Measurements from ENCODE around the gene PPEF2. TPM values are rescaled to one million over a fixed set of nuclear protein-coding genes. Genes with fewer than 3 reads are reported as not detected.

The PPEF2 gene
- total and polyA plus RNA-seq, 4 donors = 0.17 TPM; not detected in 3

GRCh38 chr4:75904076-75904475 lies 1.8 kb upstream of the PPEF2 start:
- no peak overlapping the region for H3K27ac ChIP-seq (ENCODE audit: low read depth in 1 of 2, low read length in 2 of 2)
- no peaks in the 10 kb centered on the region for H3K36me3 ChIP-seq (ENCODE audit: control insufficient read depth in 4 of 4, insufficient read depth in 3 of 4, low read depth in 1 of 4, low read length in 3 of 4)
- no peaks in the 10 kb centered on the region for H3K9me3 ChIP-seq (ENCODE audit: control insufficient read depth in 4 of 4, low read length in 3 of 4)
- H3K4me3 ChIP-seq (ENCODE audit: low read depth in 1 of 3, low read length in 3 of 3) = no peak overlapping the region
- no peaks in the 10 kb centered on the region for H3K4me1 ChIP-seq (ENCODE audit: control insufficient read depth in 4 of 4, insufficient read depth in 4 of 4, low read length in 3 of 4)
- no peak for DNase-seq (ENCODE audit: low spot score)
- no peaks in the 10 kb centered on the region for H3K27me3 ChIP-seq (ENCODE audit: control insufficient read depth in 4 of 4, insufficient read depth in 4 of 4, low read length in 3 of 4)
- TF ChIP-seq RXRA (IDR thresholded peaks at IDR 0.05) (no peak), NR2F2 (IDR thresholded peaks at IDR 0.05) (no peak), YY1 (IDR thresholded peaks at IDR 0.05) (no peak)
- TF ChIP-seq, protein P1, sequence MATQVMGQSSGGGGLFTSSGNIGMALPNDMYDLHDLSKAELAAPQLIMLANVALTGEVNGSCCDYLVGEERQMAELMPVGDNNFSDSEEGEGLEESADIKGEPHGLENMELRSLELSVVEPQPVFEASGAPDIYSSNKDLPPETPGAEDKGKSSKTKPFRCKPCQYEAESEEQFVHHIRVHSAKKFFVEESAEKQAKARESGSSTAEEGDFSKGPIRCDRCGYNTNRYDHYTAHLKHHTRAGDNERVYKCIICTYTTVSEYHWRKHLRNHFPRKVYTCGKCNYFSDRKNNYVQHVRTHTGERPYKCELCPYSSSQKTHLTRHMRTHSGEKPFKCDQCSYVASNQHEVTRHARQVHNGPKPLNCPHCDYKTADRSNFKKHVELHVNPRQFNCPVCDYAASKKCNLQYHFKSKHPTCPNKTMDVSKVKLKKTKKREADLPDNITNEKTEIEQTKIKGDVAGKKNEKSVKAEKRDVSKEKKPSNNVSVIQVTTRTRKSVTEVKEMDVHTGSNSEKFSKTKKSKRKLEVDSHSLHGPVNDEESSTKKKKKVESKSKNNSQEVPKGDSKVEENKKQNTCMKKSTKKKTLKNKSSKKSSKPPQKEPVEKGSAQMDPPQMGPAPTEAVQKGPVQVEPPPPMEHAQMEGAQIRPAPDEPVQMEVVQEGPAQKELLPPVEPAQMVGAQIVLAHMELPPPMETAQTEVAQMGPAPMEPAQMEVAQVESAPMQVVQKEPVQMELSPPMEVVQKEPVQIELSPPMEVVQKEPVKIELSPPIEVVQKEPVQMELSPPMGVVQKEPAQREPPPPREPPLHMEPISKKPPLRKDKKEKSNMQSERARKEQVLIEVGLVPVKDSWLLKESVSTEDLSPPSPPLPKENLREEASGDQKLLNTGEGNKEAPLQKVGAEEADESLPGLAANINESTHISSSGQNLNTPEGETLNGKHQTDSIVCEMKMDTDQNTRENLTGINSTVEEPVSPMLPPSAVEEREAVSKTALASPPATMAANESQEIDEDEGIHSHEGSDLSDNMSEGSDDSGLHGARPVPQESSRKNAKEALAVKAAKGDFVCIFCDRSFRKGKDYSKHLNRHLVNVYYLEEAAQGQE (IDR thresholded peaks at IDR 0.05) = no peak
- TF ChIP-seq, protein P2, sequence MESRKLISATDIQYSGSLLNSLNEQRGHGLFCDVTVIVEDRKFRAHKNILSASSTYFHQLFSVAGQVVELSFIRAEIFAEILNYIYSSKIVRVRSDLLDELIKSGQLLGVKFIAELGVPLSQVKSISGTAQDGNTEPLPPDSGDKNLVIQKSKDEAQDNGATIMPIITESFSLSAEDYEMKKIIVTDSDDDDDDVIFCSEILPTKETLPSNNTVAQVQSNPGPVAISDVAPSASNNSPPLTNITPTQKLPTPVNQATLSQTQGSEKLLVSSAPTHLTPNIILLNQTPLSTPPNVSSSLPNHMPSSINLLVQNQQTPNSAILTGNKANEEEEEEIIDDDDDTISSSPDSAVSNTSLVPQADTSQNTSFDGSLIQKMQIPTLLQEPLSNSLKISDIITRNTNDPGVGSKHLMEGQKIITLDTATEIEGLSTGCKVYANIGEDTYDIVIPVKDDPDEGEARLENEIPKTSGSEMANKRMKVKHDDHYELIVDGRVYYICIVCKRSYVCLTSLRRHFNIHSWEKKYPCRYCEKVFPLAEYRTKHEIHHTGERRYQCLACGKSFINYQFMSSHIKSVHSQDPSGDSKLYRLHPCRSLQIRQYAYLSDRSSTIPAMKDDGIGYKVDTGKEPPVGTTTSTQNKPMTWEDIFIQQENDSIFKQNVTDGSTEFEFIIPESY (IDR thresholded peaks at IDR 0.05) = no peak
- TF ChIP-seq, protein P3, sequence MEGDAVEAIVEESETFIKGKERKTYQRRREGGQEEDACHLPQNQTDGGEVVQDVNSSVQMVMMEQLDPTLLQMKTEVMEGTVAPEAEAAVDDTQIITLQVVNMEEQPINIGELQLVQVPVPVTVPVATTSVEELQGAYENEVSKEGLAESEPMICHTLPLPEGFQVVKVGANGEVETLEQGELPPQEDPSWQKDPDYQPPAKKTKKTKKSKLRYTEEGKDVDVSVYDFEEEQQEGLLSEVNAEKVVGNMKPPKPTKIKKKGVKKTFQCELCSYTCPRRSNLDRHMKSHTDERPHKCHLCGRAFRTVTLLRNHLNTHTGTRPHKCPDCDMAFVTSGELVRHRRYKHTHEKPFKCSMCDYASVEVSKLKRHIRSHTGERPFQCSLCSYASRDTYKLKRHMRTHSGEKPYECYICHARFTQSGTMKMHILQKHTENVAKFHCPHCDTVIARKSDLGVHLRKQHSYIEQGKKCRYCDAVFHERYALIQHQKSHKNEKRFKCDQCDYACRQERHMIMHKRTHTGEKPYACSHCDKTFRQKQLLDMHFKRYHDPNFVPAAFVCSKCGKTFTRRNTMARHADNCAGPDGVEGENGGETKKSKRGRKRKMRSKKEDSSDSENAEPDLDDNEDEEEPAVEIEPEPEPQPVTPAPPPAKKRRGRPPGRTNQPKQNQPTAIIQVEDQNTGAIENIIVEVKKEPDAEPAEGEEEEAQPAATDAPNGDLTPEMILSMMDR (IDR thresholded peaks at IDR 0.05; ENCODE audit: low read depth, low read length, missing input control) = no peak
- WGBS = 77% methylated on average over 5 of the region's 5 CpGs
- no peak overlapping the region for H3K9ac ChIP-seq (ENCODE audit: low read depth in 1 of 2, low read length in 2 of 2)

GRCh38 chr4:75898536-75898935 lies 3.7 kb downstream of the PPEF2 start:
- H3K27ac ChIP-seq (ENCODE audit: low read depth in 1 of 2, low read length in 2 of 2) = no peak overlapping the region
- DNase-seq (ENCODE audit: low spot score) = no peak

DNA sequence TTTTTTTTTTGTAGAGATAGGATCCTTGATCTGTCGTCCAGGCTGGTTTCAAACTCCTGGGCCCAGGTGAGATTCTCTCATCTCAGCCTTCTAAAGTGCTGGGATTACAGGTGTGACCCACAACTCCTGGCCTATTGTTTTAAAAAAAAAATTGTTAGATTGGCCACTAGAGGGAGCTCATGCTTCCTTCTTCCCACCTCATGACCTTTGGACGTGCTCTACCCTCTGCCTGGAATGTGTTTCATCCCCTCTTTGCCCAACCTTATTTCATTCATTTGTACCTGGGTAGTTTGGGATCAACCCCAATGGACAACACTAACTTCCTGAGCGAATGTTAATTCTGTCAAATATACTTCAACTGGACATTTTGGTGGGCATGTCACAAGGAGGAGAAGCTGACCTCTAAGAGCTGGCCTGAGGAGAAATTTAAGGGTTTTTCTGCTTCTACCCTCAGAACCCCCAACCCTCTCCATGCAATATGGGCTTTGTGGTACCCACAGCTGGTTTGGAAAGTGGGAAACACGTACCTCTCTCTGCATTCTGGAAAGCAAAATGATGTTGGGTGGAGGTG lies 6.4 kb downstream of the PPEF2 start:
- H3K36me3 ChIP-seq (ENCODE audit: control insufficient read depth in 4 of 4, insufficient read depth in 3 of 4, low read depth in 1 of 4, low read length in 3 of 4) = no peaks in the 10 kb centered on the region
- no peak for DNase-seq (ENCODE audit: low spot score)
- H3K4me1 ChIP-seq (ENCODE audit: control insufficient read depth in 4 of 4, insufficient read depth in 4 of 4, low read length in 3 of 4) = peaks cover 0 to 4% (median 0%) of the 10 kb centered on the region in 4 donors
- no peaks in the 10 kb centered on the region for H3K9me3 ChIP-seq (ENCODE audit: control insufficient read depth in 4 of 4, low read length in 3 of 4)
- 39% methylated on average over 4 of the region's 4 CpGs for WGBS
- no peaks in the 10 kb centered on the region for H3K27me3 ChIP-seq (ENCODE audit: control insufficient read depth in 4 of 4, insufficient read depth in 4 of 4, low read length in 3 of 4)
- H3K27ac ChIP-seq (ENCODE audit: low read depth in 1 of 2, low read length in 2 of 2) = no peak overlapping the region
- no peak overlapping the region for H3K4me3 ChIP-seq (ENCODE audit: low read depth in 1 of 3, low read length in 3 of 3)
- no peak overlapping the region for H3K9ac ChIP-seq (ENCODE audit: low read depth in 1 of 2, low read length in 2 of 2)
- TF ChIP-seq EGR1 (IDR thresholded peaks at IDR 0.05; ENCODE audit: low read depth in 2 of 2) (no peak), GABPA (IDR thresholded peaks at IDR 0.05 in 1 of 2, conservative IDR thresholded peaks at IDR 0.05 in 1 of 2) (no peak), SP1 (IDR thresholded peaks at IDR 0.05) (no peak), MAX (IDR thresholded peaks at IDR 0.05) (no peak), FOXA2 (IDR thresholded peaks at IDR 0.05) (no peak), HNF4A (conservative IDR thresholded peaks at IDR 0.05) (peak; percentile 55 to 77), RXRA (IDR thresholded peaks at IDR 0.05) (no peak), JUND (IDR thresholded peaks at IDR 0.05) (no peak), YY1 (IDR thresholded peaks at IDR 0.05) (no peak), HNF4G (IDR thresholded peaks at IDR 0.05) (peak; percentile 53)
- TF ChIP-seq, protein P2 (IDR thresholded peaks at IDR 0.05) = no peak
- TF ChIP-seq, protein P4, sequence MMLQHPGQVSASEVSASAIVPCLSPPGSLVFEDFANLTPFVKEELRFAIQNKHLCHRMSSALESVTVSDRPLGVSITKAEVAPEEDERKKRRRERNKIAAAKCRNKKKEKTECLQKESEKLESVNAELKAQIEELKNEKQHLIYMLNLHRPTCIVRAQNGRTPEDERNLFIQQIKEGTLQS (IDR thresholded peaks at IDR 0.05) = no peak

More at GRCh38 chr4:75898536-75898935, 3.7 kb downstream of the PPEF2 start:
- no peak overlapping the region for H3K4me3 ChIP-seq (ENCODE audit: low read depth in 1 of 3, low read length in 3 of 3)
- H3K9ac ChIP-seq (ENCODE audit: low read depth in 1 of 2, low read length in 2 of 2) = no peak overlapping the region
- TF ChIP-seq TAF1 (conservative IDR thresholded peaks at IDR 0.05) = no peak
- H3K36me3 ChIP-seq (ENCODE audit: control insufficient read depth in 4 of 4, insufficient read depth in 3 of 4, low read depth in 1 of 4, low read length in 3 of 4) = no peaks in the 10 kb centered on the region
- H3K27me3 ChIP-seq (ENCODE audit: control insufficient read depth in 4 of 4, insufficient read depth in 4 of 4, low read length in 3 of 4) = no peaks in the 10 kb centered on the region
- no peaks in the 10 kb centered on the region for H3K9me3 ChIP-seq (ENCODE audit: control insufficient read depth in 4 of 4, low read length in 3 of 4)
- H3K4me1 ChIP-seq (ENCODE audit: control insufficient read depth in 4 of 4, insufficient read depth in 4 of 4, low read length in 3 of 4) = peaks cover 0 to 4% (median 0%) of the 10 kb centered on the region in 4 donors
